Ishikawa (cell line): ENCODE data around the gene WSB2.

Experiments used
- CEBPB ChIP-seq: IDR thresholded peaks from 2 replicates; pipeline ENCODE4 v1.6.1; 2012
- EP300 ChIP-seq: IDR thresholded peaks from 2 replicates; pipeline ENCODE4 v1.6.1; 2012; ENCODE audit warnings: borderline replicate concordance
- FOXM1 ChIP-seq: IDR thresholded peaks from 2 replicates; pipeline ENCODE4 v1.6.1; 2012; ENCODE audit warnings: low read depth, borderline replicate concordance
- MAX ChIP-seq: IDR thresholded peaks from 2 replicates; pipeline ENCODE4 v1.6.1; 2012
- NFIC ChIP-seq: IDR thresholded peaks from 2 replicates; pipeline ENCODE4 v1.6.1; 2012
- RAD21 ChIP-seq: IDR thresholded peaks from 2 replicates; pipeline ENCODE4 v1.6.1; 2012; ENCODE audit warnings: low read depth
- TAF1 ChIP-seq: IDR thresholded peaks from 2 replicates; pipeline ENCODE4 v1.6.1; 2012; ENCODE audit warnings: low read depth, mild to moderate bottlenecking
- TF ChIP-seq, protein P1 (sequence below): IDR thresholded peaks from 2 replicates; pipeline ENCODE4 v1.6.1; 2012; ENCODE audit warnings: low read depth, mild to moderate bottlenecking

GRCh38 chr12:118089782-118090181, 28.8 kb upstream of the WSB2 start:
- no peak for TF ChIP-seq TAF1
- TF ChIP-seq EP300, result no peak
- no peak for TF ChIP-seq FOXM1
- TF ChIP-seq NFIC, result no peak
- TF ChIP-seq MAX, result no peak
- TF ChIP-seq RAD21, result no peak
- TF ChIP-seq, protein P1, sequence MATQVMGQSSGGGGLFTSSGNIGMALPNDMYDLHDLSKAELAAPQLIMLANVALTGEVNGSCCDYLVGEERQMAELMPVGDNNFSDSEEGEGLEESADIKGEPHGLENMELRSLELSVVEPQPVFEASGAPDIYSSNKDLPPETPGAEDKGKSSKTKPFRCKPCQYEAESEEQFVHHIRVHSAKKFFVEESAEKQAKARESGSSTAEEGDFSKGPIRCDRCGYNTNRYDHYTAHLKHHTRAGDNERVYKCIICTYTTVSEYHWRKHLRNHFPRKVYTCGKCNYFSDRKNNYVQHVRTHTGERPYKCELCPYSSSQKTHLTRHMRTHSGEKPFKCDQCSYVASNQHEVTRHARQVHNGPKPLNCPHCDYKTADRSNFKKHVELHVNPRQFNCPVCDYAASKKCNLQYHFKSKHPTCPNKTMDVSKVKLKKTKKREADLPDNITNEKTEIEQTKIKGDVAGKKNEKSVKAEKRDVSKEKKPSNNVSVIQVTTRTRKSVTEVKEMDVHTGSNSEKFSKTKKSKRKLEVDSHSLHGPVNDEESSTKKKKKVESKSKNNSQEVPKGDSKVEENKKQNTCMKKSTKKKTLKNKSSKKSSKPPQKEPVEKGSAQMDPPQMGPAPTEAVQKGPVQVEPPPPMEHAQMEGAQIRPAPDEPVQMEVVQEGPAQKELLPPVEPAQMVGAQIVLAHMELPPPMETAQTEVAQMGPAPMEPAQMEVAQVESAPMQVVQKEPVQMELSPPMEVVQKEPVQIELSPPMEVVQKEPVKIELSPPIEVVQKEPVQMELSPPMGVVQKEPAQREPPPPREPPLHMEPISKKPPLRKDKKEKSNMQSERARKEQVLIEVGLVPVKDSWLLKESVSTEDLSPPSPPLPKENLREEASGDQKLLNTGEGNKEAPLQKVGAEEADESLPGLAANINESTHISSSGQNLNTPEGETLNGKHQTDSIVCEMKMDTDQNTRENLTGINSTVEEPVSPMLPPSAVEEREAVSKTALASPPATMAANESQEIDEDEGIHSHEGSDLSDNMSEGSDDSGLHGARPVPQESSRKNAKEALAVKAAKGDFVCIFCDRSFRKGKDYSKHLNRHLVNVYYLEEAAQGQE, result no peak
- no peak for TF ChIP-seq CEBPB
